DMS153 treated with DMSO at 0.1 percent for 48 hours (cell line): ENCODE measurements around the gene CASZ1.

ENCODE experiments used
- DNase-seq: peaks from one replicate; lab custom pipeline; 2025; ENCODE audit not compliant: unreplicated experiment; lab: John Stamatoyannopoulos, UW

Gene CASZ1

DNA sequence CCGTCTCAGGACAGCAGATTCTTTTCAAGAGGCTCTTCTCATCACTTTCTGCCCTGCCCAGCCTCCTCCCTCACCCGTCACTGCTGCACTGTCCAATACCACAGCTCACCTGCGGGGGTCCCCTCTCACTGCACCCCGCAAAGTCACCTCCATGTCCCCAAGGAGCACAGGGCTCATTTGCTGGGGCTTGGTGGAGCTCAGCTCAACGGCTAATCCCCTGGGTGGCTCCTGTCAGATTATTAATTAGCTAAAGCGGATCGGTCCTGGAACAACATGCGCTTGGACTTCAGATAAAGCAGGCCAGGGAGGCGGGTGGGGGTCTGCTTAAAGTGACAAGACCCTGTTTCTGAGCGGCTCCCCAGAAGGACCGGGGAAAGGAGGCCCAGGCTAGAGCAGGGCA lies 43.1 kb downstream of the CASZ1 start:
- no peak for DNase-seq

DNA sequence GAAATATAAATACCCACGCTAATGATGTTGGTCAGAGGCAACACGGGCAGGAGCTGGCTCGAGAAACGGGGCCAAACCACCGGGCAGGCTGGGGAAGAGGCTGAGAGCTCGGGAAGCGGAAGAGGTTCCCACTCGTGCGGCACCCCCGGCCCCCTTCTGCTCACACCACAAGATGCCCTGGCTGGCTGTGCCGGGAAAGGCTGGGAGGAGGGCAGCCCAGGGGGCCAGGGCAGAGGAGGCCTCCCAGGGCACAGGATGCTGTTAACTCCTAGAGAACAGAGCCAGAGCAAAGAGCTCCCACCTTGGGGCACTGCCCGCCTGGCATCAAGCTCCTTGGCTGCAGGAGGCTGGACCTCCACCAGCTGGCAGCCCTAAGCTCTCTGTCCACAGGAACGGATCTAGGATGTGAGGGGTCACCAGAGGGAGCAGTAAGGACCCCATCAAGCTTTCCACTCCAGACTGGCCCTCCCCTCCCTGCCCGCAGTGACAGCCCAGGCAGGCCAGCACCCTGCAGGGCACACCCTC lies 44.8 kb downstream of the CASZ1 start:
- DNase-seq: no peak

DNA sequence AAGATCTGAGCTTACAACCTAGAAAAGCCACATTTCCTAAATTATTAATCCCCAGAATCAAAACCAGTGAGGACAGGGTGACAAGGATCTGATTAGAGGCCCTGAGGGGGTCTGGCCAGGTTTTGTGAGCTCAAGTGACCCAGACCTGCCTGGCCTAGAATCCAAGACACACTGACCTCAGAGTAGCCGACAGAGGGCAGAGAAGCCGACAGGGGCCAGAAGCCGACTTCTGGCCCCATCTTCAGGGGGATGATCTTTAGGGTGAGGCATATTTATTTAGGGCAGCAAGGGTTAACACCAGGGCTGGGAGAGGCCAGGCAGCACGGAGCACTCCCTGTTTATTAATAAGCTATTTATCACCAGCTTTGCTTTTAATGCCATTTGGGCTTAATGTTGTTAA lies 45.3 kb downstream of the CASZ1 start:
- no peak for DNase-seq

DNA sequence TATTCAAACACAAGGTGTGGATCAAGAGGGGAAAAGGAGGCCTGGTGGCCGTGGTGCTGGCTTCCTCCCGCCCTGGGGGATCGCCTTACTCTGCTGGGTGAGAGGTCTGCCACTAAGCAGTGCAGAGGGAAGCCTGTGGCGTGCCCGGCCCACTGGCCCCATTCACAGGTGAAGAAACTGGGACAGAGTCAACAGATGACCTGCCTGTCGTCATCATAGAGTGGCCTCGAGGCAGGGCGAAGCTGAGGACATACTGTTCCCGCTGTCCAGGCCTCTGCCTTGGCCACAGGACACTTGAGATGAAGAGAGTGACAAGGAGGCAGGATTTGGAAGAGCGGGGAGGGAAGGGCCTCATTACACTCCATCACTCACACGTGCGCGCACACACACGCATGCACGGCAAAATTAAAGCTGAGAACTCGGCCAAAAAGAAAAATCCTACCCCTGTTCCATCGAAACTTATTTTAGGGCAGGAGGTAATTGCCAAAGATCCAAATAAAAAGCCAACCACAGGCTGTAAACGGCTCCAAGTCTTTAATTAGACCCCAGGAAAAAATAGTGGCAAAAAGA lies 50.5 kb downstream of the CASZ1 start:
- no peak for DNase-seq

DNA sequence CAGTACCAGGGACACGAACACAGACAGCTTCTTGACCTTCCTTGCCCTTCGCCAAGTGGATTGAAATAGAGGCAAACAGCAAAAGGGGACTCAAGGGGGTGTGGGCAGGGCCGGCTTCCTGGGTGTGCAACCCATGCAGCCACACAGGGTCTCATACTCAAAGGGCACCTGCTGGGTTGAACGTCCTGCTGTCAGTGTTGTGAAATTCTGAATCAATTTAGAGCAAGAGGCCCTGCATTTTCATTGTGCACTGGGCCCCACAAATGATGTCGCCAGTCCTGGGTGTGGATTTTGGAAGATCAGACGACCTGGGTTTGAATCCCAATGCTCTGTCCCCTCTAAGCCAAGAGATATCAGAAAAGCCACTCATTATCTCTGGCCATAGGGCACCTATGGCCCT lies 51.1 kb downstream of the CASZ1 start:
- no peak for DNase-seq

DNA sequence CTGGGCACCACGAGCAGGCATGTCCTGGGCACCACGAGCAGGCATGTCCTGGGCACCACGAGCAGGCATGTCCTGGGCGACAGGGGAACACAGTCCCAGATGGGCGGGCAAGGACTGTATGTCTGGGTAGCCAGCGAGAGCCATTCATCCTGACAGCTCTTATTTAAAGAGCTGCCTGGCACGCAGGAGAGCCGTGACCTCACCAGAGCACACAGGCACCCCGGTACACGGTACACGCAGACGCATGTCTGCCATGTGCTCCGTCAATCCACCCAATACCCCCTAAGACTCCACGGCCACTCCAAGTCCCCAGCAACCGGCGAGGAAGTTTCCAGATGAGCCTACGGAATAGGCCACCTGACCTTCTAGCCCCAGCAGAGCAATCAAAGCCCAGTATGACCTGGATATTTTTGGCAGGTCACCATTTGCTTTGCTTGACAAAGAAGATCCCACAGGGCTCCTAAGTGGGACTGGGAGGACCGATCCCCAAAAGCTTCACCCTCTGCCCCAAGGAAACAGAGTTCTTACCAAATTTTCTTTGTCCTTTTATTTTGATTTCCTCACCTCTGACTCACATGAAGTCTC lies 51.7 kb downstream of the CASZ1 start:
- no peak for DNase-seq

DNA sequence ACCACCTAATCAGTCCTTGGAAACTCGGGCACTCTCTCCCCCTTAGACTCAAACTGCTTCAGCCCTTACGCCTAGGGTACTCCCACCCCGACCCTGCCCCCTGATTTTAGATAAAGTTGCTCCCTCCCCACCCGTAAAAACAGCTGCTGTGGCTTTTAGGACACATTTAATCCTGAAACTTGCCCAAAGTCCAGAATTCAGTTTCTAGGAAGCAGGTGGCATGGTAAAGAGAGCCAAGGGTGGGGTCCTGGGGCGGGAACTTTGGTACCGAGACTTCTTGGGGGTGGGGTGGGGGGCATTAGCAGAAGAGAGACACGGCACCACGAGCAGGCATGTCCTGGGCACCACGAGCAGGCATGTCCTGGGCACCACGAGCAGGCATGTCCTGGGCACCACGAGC lies 52.4 kb downstream of the CASZ1 start:
- no peak for DNase-seq

DNA sequence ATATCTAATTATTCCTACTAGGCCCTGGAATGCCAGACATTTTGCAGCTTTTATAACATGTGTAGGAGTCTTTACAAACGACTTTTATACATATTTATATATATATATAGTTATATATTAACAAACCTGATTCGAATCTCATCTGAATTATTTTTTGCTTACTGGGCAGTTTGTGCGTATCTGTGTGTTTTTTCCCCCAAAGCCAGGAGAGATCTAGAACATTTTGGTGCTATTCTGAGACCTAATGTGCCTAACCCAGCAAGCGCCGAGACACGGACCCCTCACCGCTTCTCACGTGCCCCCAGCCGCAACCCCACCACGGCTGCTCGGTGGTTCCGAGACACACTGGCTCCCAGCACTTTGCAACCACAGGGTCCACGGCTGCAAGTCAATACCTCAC lies 54.8 kb downstream of the CASZ1 start:
- DNase-seq: no peak

DNA sequence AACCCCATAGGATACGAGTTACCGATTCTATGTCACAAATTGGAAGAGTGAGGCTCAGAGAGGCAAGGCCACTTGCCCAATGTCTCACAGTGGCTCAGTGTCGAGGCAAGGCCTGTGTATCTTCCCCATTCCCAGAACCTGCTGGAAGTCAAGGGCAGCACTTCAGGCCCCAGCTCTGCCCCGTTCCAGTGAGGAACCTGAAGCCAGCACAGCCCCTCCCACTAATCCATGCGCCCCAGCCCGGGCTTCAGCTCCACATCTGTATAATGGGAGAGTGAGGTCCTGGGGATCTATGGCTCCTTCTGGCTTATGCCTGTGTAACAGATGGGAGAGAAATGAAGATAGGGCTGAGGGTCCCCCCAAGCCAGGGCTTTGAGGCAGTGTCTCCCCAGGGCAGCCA lies 56.3 kb downstream of the CASZ1 start:
- no peak for DNase-seq

DNA sequence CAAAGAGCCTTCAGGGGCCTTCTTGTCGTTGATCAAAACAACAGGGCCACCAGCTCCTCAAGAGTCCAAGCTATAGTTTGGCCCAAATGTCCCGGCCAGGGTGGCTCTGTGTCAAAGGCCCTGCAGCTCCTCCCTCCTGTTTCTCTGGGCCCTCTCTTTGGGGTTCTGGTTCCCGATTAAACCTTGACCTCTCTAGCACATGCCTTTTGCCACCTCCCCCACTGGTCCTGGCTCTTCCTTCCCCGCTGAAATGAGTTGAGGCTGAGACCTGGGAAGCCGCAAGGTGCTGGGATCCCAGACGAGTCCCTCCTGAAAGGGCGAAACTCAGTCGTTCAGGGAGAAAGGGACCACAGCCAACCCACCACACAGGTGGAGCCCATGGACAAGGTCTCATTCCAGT lies 56.9 kb downstream of the CASZ1 start:
- no peak for DNase-seq

DNA sequence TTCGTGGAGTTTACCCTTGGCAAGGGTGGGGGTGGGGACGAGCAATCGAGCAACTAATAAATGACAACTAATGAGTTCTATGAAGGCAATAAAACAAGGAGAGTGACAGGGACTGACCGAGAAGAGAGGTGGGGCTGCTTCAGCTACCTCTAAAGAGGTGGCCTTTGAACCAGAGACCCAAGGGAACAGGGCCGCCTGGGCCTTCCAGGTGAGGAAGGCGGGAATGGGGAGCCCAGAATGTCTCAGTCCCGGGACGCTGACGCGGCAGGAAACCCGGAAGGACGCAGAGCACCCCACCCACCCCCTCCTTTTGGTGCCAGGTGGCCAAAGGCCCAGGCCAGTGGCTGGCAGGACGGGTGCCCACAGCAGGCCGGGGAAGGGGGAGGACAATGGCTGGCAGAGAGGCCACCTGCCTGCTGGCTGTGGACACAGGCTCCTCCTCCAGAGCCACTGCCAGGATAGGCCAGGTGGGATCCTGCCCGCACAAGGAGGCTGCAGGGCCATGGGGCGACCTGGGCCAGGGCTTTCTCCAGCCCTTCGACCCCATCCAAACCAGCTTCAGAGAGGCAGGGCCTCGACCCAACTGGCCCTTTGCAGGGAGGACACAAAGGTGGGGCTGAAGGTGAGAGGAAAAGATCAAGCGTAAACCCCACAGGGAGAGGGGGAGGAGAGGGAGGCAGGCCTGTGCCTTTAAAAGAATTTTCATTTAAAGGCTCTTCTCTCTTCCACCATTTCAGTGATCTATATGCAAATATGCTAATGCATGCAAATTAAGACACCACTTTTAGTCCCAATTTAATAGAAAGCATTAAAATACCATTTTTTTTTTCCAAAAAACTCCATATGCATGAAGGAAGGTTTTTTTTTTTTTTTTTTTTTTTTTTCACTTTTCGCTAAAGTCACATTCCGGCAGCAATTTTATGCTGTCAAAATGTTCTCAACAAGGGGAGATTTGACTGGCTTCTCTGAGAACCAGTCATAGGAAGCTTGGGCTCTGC lies 58.1 kb downstream of the CASZ1 start:
- peak; percentile 62 for DNase-seq

DNA sequence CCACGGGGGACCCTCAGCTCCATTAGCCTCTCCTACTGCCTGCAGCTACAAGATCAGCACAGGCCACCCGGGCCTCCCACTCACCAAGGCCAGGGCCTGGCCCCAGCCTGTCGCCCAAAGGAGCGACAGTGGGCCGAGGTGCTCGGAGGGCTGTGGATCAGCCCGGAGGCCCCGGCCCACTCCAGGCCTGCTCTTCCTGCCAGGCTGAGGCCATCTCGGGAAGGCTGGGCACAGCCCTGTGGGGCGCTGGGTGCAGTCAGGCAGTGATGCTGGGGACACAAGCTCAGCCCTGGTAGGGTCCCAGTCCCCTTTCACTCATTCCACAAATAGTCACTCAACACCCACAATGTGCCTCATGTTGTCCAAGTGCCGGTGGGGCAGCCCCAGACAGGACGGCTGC lies 58.8 kb downstream of the CASZ1 start:
- no peak for DNase-seq

DNA sequence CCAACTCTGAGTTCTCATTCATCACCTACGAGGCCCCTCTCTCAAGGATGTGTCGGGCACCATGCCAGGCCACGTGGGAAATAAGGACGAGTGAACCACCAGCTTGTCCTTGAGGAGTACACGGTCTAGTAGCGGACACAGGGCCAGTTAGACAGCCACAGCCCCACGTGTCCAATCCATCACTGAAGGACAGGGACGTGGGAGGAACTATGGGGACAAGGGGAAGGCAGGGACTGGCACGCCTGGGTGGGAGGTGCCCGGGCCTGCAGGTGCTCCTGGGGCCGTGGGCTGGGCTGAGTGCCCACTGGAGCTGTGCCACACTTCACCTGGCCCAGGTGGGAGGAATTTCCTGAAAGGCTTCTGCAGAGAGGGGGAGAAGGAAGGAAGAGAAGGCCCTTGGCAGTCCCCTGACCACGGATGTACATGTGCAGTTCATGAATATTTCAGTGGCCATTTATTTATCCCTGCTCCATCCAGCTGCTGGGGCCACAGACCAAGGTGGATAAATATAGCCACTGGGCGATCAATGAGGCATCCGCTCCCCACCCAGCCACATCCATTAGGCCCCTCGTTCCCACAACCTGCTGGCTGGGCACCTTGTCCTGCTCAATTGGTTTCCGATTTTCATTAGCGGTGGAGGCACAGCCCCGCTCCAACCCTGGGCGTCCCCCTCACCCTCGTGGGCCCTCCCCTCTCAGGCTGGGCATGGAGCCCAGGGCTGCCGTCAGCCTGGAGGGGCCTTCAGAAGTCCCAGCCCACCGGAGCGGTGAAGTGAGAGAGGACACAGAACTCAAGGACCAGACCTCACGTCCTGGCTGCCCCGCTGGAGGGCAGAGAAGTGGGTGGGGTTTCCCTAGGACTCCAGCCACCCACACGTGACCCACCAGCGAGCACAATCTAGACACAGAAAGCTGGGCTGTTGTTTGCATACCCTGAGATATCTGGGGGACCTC lies 59.5 kb downstream of the CASZ1 start:
- DNase-seq: peak; percentile 73

DNA sequence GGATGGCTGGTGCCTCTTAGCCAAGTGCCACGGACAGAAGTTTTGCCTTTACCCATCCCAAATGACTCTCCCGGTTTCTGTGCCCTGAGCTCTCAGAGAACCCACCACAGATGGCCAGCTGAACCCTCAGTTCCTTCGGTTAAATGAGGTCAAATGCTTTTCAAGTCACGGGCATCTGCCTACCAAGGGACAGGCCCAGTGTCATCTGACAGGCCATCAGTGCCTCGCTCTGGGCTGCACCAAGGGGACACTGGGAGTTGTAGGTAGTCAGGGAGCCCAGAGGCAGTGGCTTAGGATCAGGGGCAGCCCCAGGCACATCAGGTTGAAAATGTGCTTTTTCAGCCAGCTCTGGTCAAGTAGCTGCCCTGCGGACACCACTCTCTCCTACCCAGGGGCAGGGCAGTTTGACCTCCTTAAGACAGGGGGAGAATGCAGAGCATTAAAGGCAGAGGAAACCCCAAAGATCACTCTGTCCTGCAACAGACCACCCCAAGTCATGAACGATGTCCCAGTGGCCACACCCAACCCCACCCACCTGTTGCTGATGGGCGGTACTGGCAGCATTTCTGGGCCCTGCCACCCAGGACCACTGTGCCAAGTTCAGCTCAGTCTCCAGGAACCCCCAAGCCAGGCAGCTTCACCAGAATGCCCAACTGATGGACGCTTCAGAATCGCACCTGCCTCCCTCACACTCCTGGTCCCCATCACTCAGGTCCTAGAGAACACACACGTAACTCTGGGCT lies 60.7 kb downstream of the CASZ1 start:
- peak; percentile 12 for DNase-seq

DNA sequence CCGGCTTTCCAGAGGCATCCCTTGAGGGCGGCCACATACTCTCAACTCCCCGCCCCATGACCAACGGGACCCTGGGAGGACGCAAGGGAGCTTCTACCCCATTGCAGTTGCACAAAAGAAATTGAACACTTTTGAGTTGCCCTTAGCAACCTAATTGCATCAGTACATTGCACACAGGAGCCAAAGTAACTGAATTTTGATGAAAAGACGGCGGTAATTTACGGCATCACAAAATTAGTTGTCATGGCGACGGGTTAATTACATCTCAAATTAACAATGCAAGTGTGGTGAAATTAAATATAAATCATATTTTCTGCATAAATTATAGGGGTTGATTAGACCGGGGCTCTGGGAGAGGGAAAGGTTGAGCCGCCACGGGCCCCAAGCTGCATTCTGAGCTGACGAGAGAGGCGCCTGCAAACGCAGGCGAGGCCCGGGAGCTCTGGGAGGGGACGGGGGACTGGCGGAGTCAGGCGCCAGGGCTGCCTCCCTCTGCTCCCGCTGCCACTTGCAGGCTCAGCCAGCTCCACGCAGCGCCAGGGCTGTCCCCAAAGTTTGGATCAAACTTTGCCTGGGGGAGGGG lies 61.4 kb downstream of the CASZ1 start:
- peak; percentile 34 for DNase-seq

DNA sequence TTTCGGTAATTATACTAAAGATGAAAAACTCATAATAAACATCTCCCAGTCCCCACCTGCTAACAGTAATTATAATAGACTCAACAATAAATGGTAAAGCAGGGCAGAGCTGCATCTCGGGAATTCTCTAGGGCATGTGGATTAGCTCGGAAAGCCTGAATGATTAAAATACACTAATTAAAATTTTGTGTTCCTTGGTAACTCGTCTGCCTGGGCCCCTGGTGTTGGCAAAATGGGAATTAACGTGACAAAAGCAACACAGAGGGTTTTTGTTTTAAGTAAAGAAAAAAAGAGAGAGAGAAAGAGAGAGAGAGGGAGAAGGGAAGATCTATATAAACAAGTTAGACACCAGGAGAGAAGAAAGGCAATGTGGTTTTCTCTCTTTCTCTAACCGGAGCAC lies 62.1 kb downstream of the CASZ1 start:
- no peak for DNase-seq

DNA sequence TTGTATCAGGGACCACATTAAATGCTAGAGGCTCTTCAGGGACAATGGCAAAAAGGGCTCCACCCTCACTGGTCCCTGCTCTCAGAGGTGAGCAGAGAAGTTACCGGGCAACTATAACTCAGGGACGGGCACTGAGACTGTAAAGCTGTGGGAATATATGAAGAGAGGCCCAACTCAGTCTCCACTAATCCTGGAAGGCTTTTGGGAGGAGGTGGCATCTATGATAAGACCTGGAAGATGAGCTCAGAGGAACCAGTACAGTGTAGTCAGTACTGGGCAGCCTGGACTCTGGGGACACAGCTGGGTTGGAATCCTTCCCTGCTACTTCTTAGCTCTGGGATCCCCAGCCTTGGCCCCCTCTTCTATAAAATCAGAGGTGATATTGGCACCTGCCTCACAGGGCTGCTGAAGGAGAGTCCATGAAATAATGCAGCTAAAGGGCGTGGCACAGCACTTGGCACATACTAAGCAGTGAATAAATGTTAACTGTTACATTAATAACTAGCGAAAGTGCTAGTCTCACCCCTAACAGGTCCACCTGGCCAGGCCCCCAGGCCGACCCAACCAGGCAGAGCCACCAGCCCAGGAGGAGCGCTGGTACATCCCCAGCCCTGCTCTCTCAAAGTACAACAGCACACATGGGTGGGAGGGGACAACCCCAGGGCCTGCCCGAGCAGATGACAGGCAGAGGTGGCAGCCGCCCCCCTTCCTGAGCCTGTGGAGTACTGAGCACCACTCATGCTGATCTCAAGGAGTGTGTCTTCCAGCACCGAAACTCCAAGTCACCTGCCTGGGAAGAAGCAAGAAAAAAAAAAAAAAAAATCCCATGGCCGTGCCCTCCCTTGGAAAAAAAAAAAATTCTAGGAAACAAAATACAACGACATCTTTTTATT lies 62.7 kb downstream of the CASZ1 start:
- no peak for DNase-seq

DNA sequence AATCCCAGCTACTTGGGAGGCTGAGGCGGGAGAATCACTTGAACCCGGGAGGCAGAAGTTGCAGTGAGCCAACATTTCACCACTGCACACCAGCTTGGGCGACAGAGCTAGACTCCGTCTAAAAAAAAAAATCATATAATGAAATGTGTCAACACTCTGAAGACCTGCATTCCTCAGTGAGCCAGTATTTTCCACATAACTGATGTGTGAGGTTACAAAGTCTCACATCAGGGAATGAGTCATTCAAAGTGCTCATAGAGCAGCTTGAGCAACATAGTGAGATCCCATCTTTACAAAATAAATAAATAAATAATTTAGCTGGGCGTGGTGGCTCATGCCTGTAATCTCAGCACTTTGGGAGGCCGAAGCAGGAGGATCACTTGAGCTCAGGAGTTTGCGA lies 65.5 kb downstream of the CASZ1 start:
- no peak for DNase-seq
